A549 (cell line): ENCODE measurements around the gene IL10RA. TPM values are rescaled to one million over a fixed set of nuclear protein-coding genes. Genes with fewer than 3 reads are reported as not detected.

Source experiments
- ATAC-seq, 2 experiments: fragments of 200-7000 bp in 1 of 2; fragments of >200 bp in 1 of 2; cut with Nextera tagmentation in 1 of 2; cut with Tn5 transposase in 1 of 2; 3 replicates each; pipeline versions ENCODE4 v1.8.0 to v1.9.1; 2018 to 2020; ENCODE audit warnings: mild to moderate bottlenecking in 1 of 2, moderate library complexity in 1 of 2
- CTCF ChIA-PET: fragments of 300-600 bp; sonication (Branson Sonifier 250); formaldehyde crosslinking; extraction: SDS; loops from one replicate; lab custom pipeline; 2021; ENCODE audit warnings: antibody characterized with exemption, inconsistent platforms; lab: Yijun Ruan, JAX
- POLR2A ChIA-PET: fragments of 350-600 bp; formaldehyde crosslinking; extraction: SDS; loops from one replicate; lab custom pipeline; 2021; ENCODE audit warnings: antibody characterized with exemption, inconsistent platforms; lab: Yijun Ruan, JAX
- DNase-seq, 2 experiments: peaks; one replicate each; pipeline versions ENCODE4 v3.0.0 to v3.0.0-alpha.2; 2011 to 2016; ENCODE audit warnings: low read depth in 1 of 2, low spot score in 1 of 2
- FAIRE-seq: peaks from 2 replicates; lab custom pipeline; 2011; peaks lifted over from hg19 to GRCh38; lab: Jason Lieb, UNC
- H3K27ac ChIP-seq, 2 experiments: fragments of >200 bp; sonication (Bioruptor Twin); formaldehyde crosslinking; 3 replicates each; pipeline ENCODE4 v1.5.1; 2016 to 2017
- H3K4me1 ChIP-seq: fragments of >200 bp; sonication (Bioruptor Twin); formaldehyde crosslinking; 3 replicates; pipeline ENCODE4 v1.6.1; 2016
- H3K4me2 ChIP-seq: fragments of >200 bp; sonication (Bioruptor Twin); formaldehyde crosslinking; 3 replicates; pipeline ENCODE4 v1.6.1; 2016
- H3K4me3 ChIP-seq: fragments of >200 bp; sonication (Bioruptor Twin); formaldehyde crosslinking; 3 replicates; pipeline ENCODE4 v1.5.1; 2016
- H3K9me3 ChIP-seq: fragments of >200 bp; sonication (Bioruptor Twin); formaldehyde crosslinking; 3 replicates; pipeline ENCODE4 v1.6.1; 2016
- CBX2 ChIP-seq: fragments of 200-600 bp; sonication (generic); IDR thresholded peaks from 2 replicates; pipeline ENCODE4 v1.6.1; 2016; ENCODE audit warnings: low read depth, mild to moderate bottlenecking, borderline replicate concordance
- E2F6 ChIP-seq: IDR thresholded peaks from 2 replicates; pipeline ENCODE4 v1.6.1; 2012; ENCODE audit warnings: low read depth, borderline replicate concordance
- EHMT2 ChIP-seq: fragments of 200-600 bp; sonication (generic); IDR thresholded peaks from 2 replicates; pipeline ENCODE4 v1.6.1; 2016; ENCODE audit warnings: antibody characterized with exemption, low read depth, mild to moderate bottlenecking, moderate library complexity
- FOSB ChIP-seq: fragments of 250-450 bp; sonication (Bioruptor Pico); IDR thresholded peaks from 2 replicates; pipeline ENCODE4 v1.5.0; 2020; ENCODE audit warnings: mild to moderate bottlenecking, moderate library complexity
- GATA3 ChIP-seq: IDR thresholded peaks from 2 replicates; pipeline ENCODE4 v1.6.1; 2012; ENCODE audit warnings: borderline replicate concordance
- HEYL ChIP-seq: fragments of 250-450 bp; sonication (Bioruptor Pico); IDR thresholded peaks from 2 replicates; pipeline ENCODE4 v1.8.0; 2021; ENCODE audit warnings: mild to moderate bottlenecking, moderate library complexity
- HOXA7 ChIP-seq: fragments of 250-450 bp; sonication (Bioruptor Pico); IDR thresholded peaks from 2 replicates; pipeline ENCODE4 v1.5.0; 2020; ENCODE audit warnings: mild to moderate bottlenecking, moderate library complexity
- HOXB5 ChIP-seq: fragments of 250-450 bp; sonication (Bioruptor Pico); IDR thresholded peaks from 2 replicates; pipeline ENCODE4 v1.5.0; 2020; ENCODE audit warnings: mild to moderate bottlenecking, moderate library complexity
- JUNB ChIP-seq: fragments of >200 bp; sonication (Bioruptor Twin); formaldehyde crosslinking; IDR thresholded peaks from 2 replicates; pipeline ENCODE4 v1.6.1; 2016
- KDM1A ChIP-seq: fragments of 200-600 bp; sonication (generic); IDR thresholded peaks from 2 replicates; pipeline ENCODE4 v1.6.1; 2016; ENCODE audit warnings: low read depth, mild to moderate bottlenecking
- MYC ChIP-seq: IDR thresholded peaks from 2 replicates; pipeline ENCODE4 v1.6.1; 2012; ENCODE audit warnings: mild to moderate bottlenecking, inconsistent platforms, low read length, improper control_type of control experiment, borderline replicate concordance
- POLR2A ChIP-seq: IDR thresholded peaks from 2 replicates; pipeline ENCODE4 v1.6.1; 2012; ENCODE audit warnings: mild to moderate bottlenecking, low read length
- RARB ChIP-seq: fragments of 250-450 bp; sonication (Bioruptor Pico); IDR thresholded peaks from 2 replicates; pipeline ENCODE4 v1.8.0; 2021; ENCODE audit warnings: mild to moderate bottlenecking, moderate library complexity
- REST ChIP-seq: fragments of 200-600 bp; sonication (generic); IDR thresholded peaks from 2 replicates; pipeline ENCODE4 v1.6.1; 2016; ENCODE audit warnings: antibody characterized with exemption, mild to moderate bottlenecking, moderate library complexity
- RNF2 ChIP-seq: fragments of 200-600 bp; sonication (generic); IDR thresholded peaks from 2 replicates; pipeline ENCODE4 v1.6.1; 2016; ENCODE audit warnings: low read depth, mild to moderate bottlenecking, antibody characterized with exemption, moderate library complexity, borderline replicate concordance
- SREBF2 ChIP-seq: fragments of 450-650 bp; IDR thresholded peaks from 2 replicates; pipeline ENCODE4 v1.6.1; 2014; ENCODE audit warnings: mild to moderate bottlenecking, moderate library complexity
- ZSCAN20 ChIP-seq: fragments of 250-450 bp; sonication (Bioruptor Pico); IDR thresholded peaks from 2 replicates; pipeline ENCODE4 v1.8.0; 2022; ENCODE audit warnings: mild to moderate bottlenecking, moderate library complexity
- WGBS: methylation state at CpG from one replicate; pipeline ENCODE4 v1.1.6; 2017; ENCODE audit errors: missing lambda C conversion rate; 5-methylcytosine and 5-hydroxymethylcytosine counted together
- polyA plus RNA-seq, 4 experiments: library from polyadenylated mRNA; depleted of rRNA in 3 of 4; stranded (reverse); fragments of >200 nt; fragmentation: RNase III in 1 of 4; extraction: RNeasy Plus Mini Kit Qiagen cat#74134 plus additional on column Dnase treatment in 1 of 4; gene quantifications; 2 replicates in 3 of 4; 3 replicates in 1 of 4; pipeline ENCODE4 v1.2.3, GENCODE V29; 2011 to 2017

The IL10RA gene
- polyA plus RNA-seq, 2 of the 4 experiments (the other 2 are of a cell fraction): 0.03 to 0.17 TPM

GRCh38 chr11:118021146-118021545 is 35.0 kb downstream of the IL10RA start (continued):
- TF ChIP-seq MYC: no peak
- no peak for TF ChIP-seq EHMT2
- no peak for TF ChIP-seq CBX2
- TF ChIP-seq HOXA7: no peak
- no peak for TF ChIP-seq E2F6
- TF ChIP-seq HEYL (CRISPR knock-in tag): no peak

GRCh38 chr11:118027694-118028093 is 41.5 kb downstream of the IL10RA start:
- ATAC-seq (no peak), FAIRE-seq (no peak), DNase-seq (no peak)
- no peaks in the 10 kb centered on the region for H3K9me3 ChIP-seq
- WGBS: 51% methylated on average over 4 of the region's 4 CpGs
- CTCF ChIA-PET: interaction anchor here (0.6 kb wide), 1 partner anchor 89 kb away, joined by 4 read pairs; no protein-coding TSS in a partner anchor
- no peaks in the 10 kb centered on the region for H3K4me1 ChIP-seq
- no peak for TF ChIP-seq RNF2
- no peak for TF ChIP-seq REST
- TF ChIP-seq FOSB (CRISPR knock-in tag): no peak
- no peak for TF ChIP-seq SREBF2
- TF ChIP-seq GATA3: no peak
- TF ChIP-seq KDM1A: no peak
- TF ChIP-seq CBX2: no peak
- TF ChIP-seq POLR2A: no peak
- no peak for TF ChIP-seq HEYL (CRISPR knock-in tag)
- no peak for TF ChIP-seq ZSCAN20 (CRISPR knock-in tag)
- POLR2A ChIA-PET: no interaction called here
- no peak overlapping the region for H3K27ac ChIP-seq
- no peak overlapping the region for H3K4me3 ChIP-seq
- H3K4me2 ChIP-seq: no peak overlapping the region

DNA sequence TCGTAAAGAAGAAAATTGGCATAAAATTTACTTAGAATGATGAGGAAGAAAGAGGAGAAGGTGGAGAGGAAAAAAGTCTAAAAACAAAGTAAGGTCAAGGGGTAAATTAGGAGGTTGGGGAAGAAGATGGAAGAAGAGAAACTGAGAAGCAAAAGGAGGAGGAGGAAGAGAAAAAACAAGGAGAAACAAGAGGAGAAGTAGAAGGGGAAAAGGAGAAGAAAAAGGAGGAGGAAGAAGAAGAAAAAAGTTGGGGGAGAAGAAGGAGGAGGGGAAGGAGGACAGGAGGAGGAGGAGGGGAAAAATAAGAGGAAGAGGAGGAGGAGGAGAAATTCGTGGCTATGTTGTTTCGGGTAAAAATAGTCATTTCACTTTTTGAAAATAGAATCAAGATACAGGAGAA is 42.4 kb downstream of the IL10RA start:
- FAIRE-seq: no peak
- no peak overlapping the region for H3K27ac ChIP-seq
- H3K4me1 ChIP-seq: no peaks in the 10 kb centered on the region
- TF ChIP-seq FOSB (CRISPR knock-in tag) (no peak), HOXB5 (CRISPR knock-in tag) (no peak), REST (no peak), JUNB (no peak), RARB (no peak)
- TF ChIP-seq, all 56 proteins: peak for 0
- WGBS: 26% methylated on average over 3 of the region's 3 CpGs
- Histone ChIP-seq H3K4me2 (no peak overlapping the region), H3K4me3 (no peak overlapping the region), H3K9me3 (no peaks in the 10 kb centered on the region)
- ATAC-seq (no peak), DNase-seq (no peak)
- ChIA-PET CTCF (no interaction called here), POLR2A (no interaction called here)
